Measurements from ENCODE around the gene HECW1.

Gene HECW1

GRCh38 chr7:43554423-43554822, 442.0 kb downstream of the HECW1 start:
- TF ChIP-seq TCF12 (IDR thresholded peaks at IDR 0.05; ENCODE audit: low read depth) (no peak), EP300 (IDR thresholded peaks at IDR 0.05; ENCODE audit: borderline replicate concordance) (no peak), YY1 (IDR thresholded peaks at IDR 0.05; ENCODE audit: low read depth) (no peak), CEBPB (IDR thresholded peaks at IDR 0.05) (no peak)

GRCh38 chr7:43557831-43558495, 445.5 kb downstream of the HECW1 start:
- TF ChIP-seq NFIC (IDR thresholded peaks at IDR 0.05) (no peak), RAD21 (IDR thresholded peaks at IDR 0.05; ENCODE audit: low read depth) (no peak), FOXM1 (IDR thresholded peaks at IDR 0.05; ENCODE audit: borderline replicate concordance, low read depth) (no peak), EGR1 (IDR thresholded peaks at IDR 0.05) (no peak), ZBTB7A (IDR thresholded peaks at IDR 0.05; ENCODE audit: low read depth) (no peak), CREB1 (IDR thresholded peaks at IDR 0.05; ENCODE audit: low read depth) (no peak), TAF1 (IDR thresholded peaks at IDR 0.05; ENCODE audit: low read depth) (no peak), TCF12 (IDR thresholded peaks at IDR 0.05; ENCODE audit: low read depth) (no peak), YY1 (IDR thresholded peaks at IDR 0.05; ENCODE audit: low read depth) (no peak)
- TF ChIP-seq, protein P1, sequence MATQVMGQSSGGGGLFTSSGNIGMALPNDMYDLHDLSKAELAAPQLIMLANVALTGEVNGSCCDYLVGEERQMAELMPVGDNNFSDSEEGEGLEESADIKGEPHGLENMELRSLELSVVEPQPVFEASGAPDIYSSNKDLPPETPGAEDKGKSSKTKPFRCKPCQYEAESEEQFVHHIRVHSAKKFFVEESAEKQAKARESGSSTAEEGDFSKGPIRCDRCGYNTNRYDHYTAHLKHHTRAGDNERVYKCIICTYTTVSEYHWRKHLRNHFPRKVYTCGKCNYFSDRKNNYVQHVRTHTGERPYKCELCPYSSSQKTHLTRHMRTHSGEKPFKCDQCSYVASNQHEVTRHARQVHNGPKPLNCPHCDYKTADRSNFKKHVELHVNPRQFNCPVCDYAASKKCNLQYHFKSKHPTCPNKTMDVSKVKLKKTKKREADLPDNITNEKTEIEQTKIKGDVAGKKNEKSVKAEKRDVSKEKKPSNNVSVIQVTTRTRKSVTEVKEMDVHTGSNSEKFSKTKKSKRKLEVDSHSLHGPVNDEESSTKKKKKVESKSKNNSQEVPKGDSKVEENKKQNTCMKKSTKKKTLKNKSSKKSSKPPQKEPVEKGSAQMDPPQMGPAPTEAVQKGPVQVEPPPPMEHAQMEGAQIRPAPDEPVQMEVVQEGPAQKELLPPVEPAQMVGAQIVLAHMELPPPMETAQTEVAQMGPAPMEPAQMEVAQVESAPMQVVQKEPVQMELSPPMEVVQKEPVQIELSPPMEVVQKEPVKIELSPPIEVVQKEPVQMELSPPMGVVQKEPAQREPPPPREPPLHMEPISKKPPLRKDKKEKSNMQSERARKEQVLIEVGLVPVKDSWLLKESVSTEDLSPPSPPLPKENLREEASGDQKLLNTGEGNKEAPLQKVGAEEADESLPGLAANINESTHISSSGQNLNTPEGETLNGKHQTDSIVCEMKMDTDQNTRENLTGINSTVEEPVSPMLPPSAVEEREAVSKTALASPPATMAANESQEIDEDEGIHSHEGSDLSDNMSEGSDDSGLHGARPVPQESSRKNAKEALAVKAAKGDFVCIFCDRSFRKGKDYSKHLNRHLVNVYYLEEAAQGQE (IDR thresholded peaks at IDR 0.05; ENCODE audit: low read depth): no peak

DNA sequence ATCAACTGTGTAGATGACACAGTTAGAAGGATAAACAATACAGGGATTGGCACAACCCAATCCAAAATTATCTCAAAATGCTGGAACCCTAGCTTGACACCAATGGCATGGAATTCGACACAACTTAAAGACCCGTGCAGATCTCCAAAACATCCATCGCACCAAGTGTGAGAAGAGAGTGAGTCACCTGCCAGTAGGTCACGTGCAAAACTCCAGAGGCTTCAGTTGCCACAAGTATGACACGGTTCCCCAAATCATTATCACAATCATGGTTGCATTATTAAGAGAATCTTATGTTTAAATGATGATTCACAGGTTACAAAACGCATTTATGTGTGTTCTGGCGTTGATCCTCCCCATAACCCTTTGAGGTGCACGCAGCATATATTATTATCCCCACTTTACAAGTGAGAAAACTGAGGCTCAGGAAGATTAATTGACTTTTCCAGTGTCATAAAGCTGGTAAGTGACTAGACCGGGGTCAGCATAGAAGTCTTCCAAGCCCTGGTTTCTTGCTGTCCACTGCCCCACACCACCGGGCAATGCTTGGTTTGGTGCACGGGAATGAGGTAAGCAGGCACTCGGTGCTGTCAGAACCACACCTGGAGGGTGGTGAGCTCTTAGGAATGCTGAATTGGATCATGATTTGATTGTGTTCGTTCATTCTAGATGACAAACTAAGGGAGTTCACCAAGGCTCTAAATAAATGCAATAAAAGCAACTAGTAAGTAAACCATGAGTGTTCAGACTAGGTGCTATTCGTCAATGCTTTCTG, 446.9 kb downstream of the HECW1 start:
- no peak for TF ChIP-seq MAX (IDR thresholded peaks at IDR 0.05)
- TF ChIP-seq TCF12 (IDR thresholded peaks at IDR 0.05; ENCODE audit: low read depth): no peak
- no peak for TF ChIP-seq CREB1 (IDR thresholded peaks at IDR 0.05; ENCODE audit: low read depth)
- no peak for TF ChIP-seq CEBPB (IDR thresholded peaks at IDR 0.05)
- no peak for TF ChIP-seq TAF1 (IDR thresholded peaks at IDR 0.05; ENCODE audit: low read depth)
- no peak for TF ChIP-seq FOXM1 (IDR thresholded peaks at IDR 0.05; ENCODE audit: borderline replicate concordance, low read depth)
- TF ChIP-seq NFIC (IDR thresholded peaks at IDR 0.05): no peak
- TF ChIP-seq, protein P1 (IDR thresholded peaks at IDR 0.05; ENCODE audit: low read depth): no peak
- TF ChIP-seq RAD21 (IDR thresholded peaks at IDR 0.05; ENCODE audit: low read depth): no peak
- TF ChIP-seq ZBTB7A (IDR thresholded peaks at IDR 0.05; ENCODE audit: low read depth): no peak
- no peak for TF ChIP-seq TEAD4 (IDR thresholded peaks at IDR 0.05)
- no peak for TF ChIP-seq YY1 (IDR thresholded peaks at IDR 0.05; ENCODE audit: low read depth)
- no peak for TF ChIP-seq USF1 (IDR thresholded peaks at IDR 0.05)
- TF ChIP-seq EP300 (IDR thresholded peaks at IDR 0.05; ENCODE audit: borderline replicate concordance): no peak
- no peak for TF ChIP-seq EGR1 (IDR thresholded peaks at IDR 0.05)

- TF ChIP-seq USF1 (IDR thresholded peaks at IDR 0.05) (no peak), MAX (IDR thresholded peaks at IDR 0.05) (no peak), ZBTB7A (IDR thresholded peaks at IDR 0.05; ENCODE audit: low read depth) (no peak), NFIC (IDR thresholded peaks at IDR 0.05) (no peak), TAF1 (IDR thresholded peaks at IDR 0.05; ENCODE audit: low read depth) (no peak)
These were observed 447.5 kb downstream of the HECW1 start for GRCh38 chr7:43559946-43560335.

- no peak for TF ChIP-seq FOXM1 (IDR thresholded peaks at IDR 0.05; ENCODE audit: borderline replicate concordance, low read depth)
- no peak for TF ChIP-seq YY1 (IDR thresholded peaks at IDR 0.05; ENCODE audit: low read depth)
- no peak for TF ChIP-seq CEBPB (IDR thresholded peaks at IDR 0.05)
- no peak for TF ChIP-seq ZBTB7A (IDR thresholded peaks at IDR 0.05; ENCODE audit: low read depth)
- TF ChIP-seq USF1 (IDR thresholded peaks at IDR 0.05): no peak
- no peak for TF ChIP-seq RAD21 (IDR thresholded peaks at IDR 0.05; ENCODE audit: low read depth)
These were observed 448.4 kb downstream of the HECW1 start for GRCh38 chr7:43560742-43561330.
